ENCODE data around the gene SEPSECS.

GRCh38 chr4:25120146-25120940 is 39.9 kb downstream of the SEPSECS start:
- TF ChIP-seq CTCF (IDR thresholded peaks at IDR 0.05) (no peak), POLR2A (IDR thresholded peaks at IDR 0.05) (no peak), EP300 (IDR thresholded peaks at IDR 0.05) (no peak)

Measured in tibial nerve (tissue), 4 donors.